Immature natural killer cell (primary cell): Measurements from ENCODE around the gene NR2F1-AS1. TPM values are rescaled to one million over a fixed set of nuclear protein-coding genes. Genes with fewer than 3 reads are reported as not detected.

ENCODE experiments used
- DNase-seq, 3 donors: peaks; one replicate each; pipeline ENCODE4 v3.0.0; 2022; ENCODE audit warnings: mixed read lengths in 1 of 3
- H3K27ac Mint-ChIP-seq, 6 donors: one replicate each; pipeline ENCODE4 v1.8.0; 2020; ENCODE audit warnings: mixed read lengths in 6 of 6, mild to moderate bottlenecking in 5 of 6, inconsistent platforms in 4 of 6, moderate library complexity in 3 of 6
- H3K27me3 Mint-ChIP-seq, 3 donors: one replicate each; pipeline ENCODE4 v1.8.0; 2020 to 2021; ENCODE audit warnings: low read depth in 3 of 3, mild to moderate bottlenecking in 3 of 3, mixed read lengths in 3 of 3, moderate library complexity in 3 of 3, inconsistent platforms in 1 of 3
- H3K36me3 Mint-ChIP-seq, 3 donors: one replicate each; pipeline ENCODE4 v1.8.0; 2020; ENCODE audit warnings: mixed read lengths in 3 of 3, inconsistent platforms in 2 of 3, mild to moderate bottlenecking in 2 of 3
- H3K4me1 Mint-ChIP-seq, 2 donors: one replicate each; pipeline ENCODE4 v1.8.0; 2020; ENCODE audit warnings: inconsistent platforms in 2 of 2, mild to moderate bottlenecking in 2 of 2, mixed read lengths in 2 of 2, moderate library complexity in 1 of 2
- H3K4me3 Mint-ChIP-seq, 5 donors: one replicate each; pipeline ENCODE4 v1.8.0; 2020; ENCODE audit warnings: mild to moderate bottlenecking in 5 of 5, mixed read lengths in 5 of 5, inconsistent platforms in 3 of 5, moderate library complexity in 3 of 5
- H3K9me3 Mint-ChIP-seq, 6 donors: one replicate each; pipeline ENCODE4 v1.8.0; 2020; ENCODE audit warnings: mild to moderate bottlenecking in 6 of 6, mixed read lengths in 6 of 6, inconsistent platforms in 4 of 6, moderate library complexity in 3 of 6
- polyA plus RNA-seq, 3 donors: library from polyadenylated mRNA; unstranded; fragments of 300-500 nt; fragmentation: Illumina TruSeq; gene quantifications; one replicate each; pipeline ENCODE4 v1.2.3, GENCODE V29; 2021

The NR2F1-AS1 gene
- polyA plus RNA-seq, 3 donors from 2014 or later: not detected

DNA sequence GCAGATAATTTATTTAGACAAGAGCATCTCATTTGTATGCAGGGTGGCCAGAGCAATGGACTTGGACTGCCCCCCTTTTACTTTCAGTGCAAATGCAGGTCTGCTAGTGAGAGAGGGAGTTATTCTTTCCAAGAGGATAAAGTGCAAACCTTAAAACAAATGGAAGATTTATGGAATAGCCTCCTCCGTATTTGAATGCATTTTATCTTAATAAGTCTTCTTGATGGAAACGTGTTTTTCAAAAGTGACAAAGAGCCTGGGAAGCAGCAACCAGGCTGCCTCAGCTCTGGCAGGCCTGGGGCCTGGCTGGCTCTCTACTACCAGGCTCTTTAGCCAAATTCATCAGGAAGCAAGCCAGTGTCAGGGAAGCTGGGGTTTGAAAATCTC, 8.8 kb upstream of the NR2F1-AS1 start:
- peaks cover 31 to 69% (median 62%) of the 10 kb centered on the region in 3 donors for H3K27me3 Mint-ChIP-seq
- no peak for DNase-seq
- H3K27ac Mint-ChIP-seq: no peak overlapping the region
- peaks cover 0 to 7% (median 0%) of the 10 kb centered on the region in 6 donors for H3K9me3 Mint-ChIP-seq
- peaks cover 23 to 28% of the 10 kb centered on the region in 2 donors for H3K4me1 Mint-ChIP-seq
- H3K36me3 Mint-ChIP-seq: peaks cover 0 to 8% (median 4%) of the 10 kb centered on the region in 3 donors
- H3K4me3 Mint-ChIP-seq: no peak overlapping the region

DNA sequence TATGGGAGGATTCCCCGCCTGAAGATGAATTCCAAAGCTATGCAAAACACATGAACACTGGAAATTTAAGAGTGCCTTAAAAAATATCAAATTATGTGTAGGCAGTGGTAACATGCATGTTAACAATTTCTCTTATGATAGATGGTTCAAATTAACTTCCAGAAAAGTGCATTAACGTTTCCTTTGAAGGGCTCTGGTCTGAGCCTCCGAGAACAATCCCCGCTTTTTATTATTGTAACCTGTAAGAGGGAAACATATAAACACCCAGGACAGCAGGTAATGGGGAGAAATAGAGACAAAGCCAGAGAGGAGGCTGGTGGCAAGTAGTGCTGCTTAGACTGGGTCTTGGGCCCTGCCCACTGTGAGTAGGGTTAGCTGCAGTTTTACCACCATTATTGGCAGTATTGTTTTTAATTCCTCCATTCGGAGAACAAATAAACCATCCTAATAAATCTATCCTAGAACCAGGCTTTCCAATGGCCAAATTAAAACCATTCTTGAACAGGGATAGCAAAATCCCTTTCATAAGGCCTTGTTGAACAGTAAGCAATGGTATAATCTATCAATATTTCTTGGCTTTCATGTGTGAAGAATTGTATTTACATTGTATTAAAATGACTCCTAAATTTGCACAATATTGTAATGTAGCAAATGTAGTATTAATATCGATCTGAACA, 8.3 kb upstream of the NR2F1-AS1 start:
- peaks cover 23 to 28% of the 10 kb centered on the region in 2 donors for H3K4me1 Mint-ChIP-seq
- DNase-seq: no peak
- H3K27me3 Mint-ChIP-seq: peaks cover 30 to 64% (median 57%) of the 10 kb centered on the region in 3 donors
- H3K9me3 Mint-ChIP-seq: peaks cover 0 to 7% (median 0%) of the 10 kb centered on the region in 6 donors
- H3K36me3 Mint-ChIP-seq: peaks cover 0 to 8% (median 4%) of the 10 kb centered on the region in 3 donors
- H3K4me3 Mint-ChIP-seq: peak overlapping the region in 3 of 5 donors; percentile 8 to 64 (median 48)
- no peak overlapping the region for H3K27ac Mint-ChIP-seq

DNA sequence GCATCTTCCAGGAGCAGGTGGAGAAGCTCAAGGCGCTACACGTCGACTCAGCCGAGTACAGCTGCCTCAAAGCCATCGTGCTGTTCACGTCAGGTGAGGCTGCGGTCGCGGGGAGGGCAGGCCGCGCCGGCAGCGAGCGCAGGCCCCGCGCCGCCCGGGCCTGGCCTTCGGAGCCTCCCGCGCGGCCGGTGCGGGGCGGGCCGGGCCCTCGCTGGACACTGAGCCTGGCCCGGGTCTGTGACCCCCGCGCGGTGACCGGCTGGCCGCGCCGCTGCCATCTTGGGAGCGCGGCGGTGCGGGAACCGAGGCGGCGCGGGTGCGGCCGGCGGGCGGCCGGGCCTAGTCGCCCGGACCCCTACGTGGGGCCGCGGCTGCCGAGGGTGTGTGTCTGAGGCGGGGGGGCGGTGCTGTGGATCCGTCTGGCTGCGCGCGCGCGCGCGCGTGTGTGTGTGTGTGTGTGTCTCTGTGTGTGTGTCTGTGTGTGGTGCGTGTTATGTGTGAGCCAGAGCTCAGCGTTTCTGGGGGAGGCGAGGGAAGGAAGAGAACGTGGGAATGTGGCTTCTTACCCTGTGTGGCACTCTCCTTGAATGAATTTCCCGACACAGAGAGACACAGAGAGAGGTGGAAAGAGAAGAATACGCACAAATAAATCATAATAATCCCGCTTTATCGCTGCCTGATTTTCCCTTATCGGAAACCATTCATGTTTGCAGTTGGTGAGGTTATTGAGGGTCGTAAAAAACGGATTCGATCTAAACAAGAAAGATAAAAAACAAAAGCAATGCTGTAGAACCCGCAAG, 7.5 kb upstream of the NR2F1-AS1 start:
- Mint-ChIP-seq H3K27me3 (peaks cover 30 to 60% (median 50%) of the 10 kb centered on the region in 3 donors), H3K36me3 (peaks cover 0 to 8% (median 4%) of the 10 kb centered on the region in 3 donors), H3K27ac (no peak overlapping the region), H3K9me3 (peaks cover 0 to 7% (median 0%) of the 10 kb centered on the region in 6 donors), H3K4me3 (peak overlapping the region in 4 of 5 donors; percentile 8 to 64 (median 52)), H3K4me1 (peaks cover 26 to 28% of the 10 kb centered on the region in 2 donors)
- no peak for DNase-seq

DNA sequence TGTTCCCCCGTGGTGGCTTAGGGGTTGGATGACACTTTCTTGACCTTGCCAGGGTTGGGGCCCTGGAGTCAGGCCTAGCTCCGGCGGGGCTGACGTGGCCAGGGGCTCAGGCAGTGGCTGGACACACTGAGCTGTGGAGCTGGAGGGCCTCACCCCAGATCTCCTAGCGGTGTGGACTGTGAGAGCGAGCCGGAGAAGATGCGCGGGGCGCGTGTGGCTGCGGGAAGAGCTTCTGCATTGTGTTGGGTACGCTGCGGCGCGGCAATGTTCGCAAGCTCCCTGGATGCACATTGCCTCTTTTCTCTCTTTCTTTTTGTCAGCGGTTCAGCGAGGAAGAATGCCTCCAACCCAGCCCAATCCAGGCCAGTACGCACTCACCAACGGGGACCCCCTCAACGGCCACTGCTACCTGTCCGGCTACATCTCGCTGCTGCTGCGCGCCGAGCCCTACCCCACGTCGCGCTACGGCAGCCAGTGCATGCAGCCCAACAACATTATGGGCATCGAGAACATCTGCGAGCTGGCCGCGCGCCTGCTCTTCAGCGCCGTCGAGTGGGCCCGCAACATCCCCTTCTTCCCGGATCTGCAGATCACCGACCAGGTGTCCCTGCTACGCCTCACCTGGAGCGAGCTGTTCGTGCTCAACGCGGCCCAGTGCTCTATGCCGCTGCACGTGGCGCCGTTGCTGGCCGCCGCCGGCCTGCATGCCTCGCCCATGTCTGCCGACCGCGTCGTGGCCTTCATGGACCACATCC, 6.8 kb upstream of the NR2F1-AS1 start:
- no peak for DNase-seq
- Mint-ChIP-seq H3K27me3 (peaks cover 30 to 57% (median 50%) of the 10 kb centered on the region in 3 donors), H3K27ac (no peak overlapping the region), H3K36me3 (peaks cover 0 to 8% (median 4%) of the 10 kb centered on the region in 3 donors), H3K9me3 (peaks cover 0 to 7% (median 0%) of the 10 kb centered on the region in 6 donors), H3K4me1 (peaks cover 27 to 28% of the 10 kb centered on the region in 2 donors), H3K4me3 (peak overlapping the region in 4 of 5 donors; percentile 22 to 60 (median 40))

DNA sequence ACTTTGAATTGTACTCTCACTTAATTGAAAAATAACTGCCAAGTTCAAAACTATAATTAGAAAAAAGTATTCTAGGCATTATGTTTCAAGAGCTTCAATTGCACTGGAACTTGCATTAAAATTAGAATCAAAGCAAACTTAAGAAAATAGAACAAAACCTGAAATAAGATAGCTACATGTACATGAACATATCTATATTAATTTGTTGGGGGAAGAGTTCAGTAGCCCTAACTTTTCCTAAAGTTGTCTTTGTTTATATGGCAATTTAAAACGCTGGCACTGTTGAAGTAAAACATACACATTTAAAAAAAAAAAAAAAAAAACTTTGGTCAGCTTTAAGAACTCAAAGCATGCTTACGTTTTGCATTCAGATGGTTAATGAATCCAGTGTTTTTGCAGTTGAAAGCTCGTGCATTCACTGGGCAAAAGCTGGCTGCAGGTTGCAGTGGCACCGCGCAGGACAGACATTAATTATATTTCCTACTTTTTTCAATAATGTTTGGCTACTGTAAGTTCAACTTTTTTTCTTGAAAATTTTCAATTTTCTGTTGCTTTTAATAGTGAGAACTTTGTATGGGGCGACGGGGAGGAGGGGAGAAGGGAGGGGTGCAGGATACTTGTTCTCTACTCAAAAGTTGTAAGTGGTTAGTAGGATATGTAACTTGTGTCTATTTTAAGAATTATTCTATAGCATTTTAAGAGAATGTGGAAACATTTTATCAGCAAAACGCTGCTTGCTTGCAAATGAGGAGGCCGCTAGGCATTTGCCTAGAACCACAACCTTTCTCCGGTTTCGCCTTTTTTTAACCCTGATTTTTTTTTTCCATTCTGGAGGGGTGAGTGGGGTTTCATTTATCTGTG, 5.9 kb upstream of the NR2F1-AS1 start:
- no peak for DNase-seq
- H3K4me1 Mint-ChIP-seq: peaks cover 27 to 28% of the 10 kb centered on the region in 2 donors
- H3K27me3 Mint-ChIP-seq: peaks cover 30 to 52% (median 47%) of the 10 kb centered on the region in 3 donors
- peaks cover 0 to 7% (median 0%) of the 10 kb centered on the region in 6 donors for H3K9me3 Mint-ChIP-seq
- H3K27ac Mint-ChIP-seq: no peak overlapping the region
- H3K36me3 Mint-ChIP-seq: peaks cover 0 to 8% (median 4%) of the 10 kb centered on the region in 3 donors
- H3K4me3 Mint-ChIP-seq: peak overlapping the region in 2 of 5 donors; percentile 22 to 60

DNA sequence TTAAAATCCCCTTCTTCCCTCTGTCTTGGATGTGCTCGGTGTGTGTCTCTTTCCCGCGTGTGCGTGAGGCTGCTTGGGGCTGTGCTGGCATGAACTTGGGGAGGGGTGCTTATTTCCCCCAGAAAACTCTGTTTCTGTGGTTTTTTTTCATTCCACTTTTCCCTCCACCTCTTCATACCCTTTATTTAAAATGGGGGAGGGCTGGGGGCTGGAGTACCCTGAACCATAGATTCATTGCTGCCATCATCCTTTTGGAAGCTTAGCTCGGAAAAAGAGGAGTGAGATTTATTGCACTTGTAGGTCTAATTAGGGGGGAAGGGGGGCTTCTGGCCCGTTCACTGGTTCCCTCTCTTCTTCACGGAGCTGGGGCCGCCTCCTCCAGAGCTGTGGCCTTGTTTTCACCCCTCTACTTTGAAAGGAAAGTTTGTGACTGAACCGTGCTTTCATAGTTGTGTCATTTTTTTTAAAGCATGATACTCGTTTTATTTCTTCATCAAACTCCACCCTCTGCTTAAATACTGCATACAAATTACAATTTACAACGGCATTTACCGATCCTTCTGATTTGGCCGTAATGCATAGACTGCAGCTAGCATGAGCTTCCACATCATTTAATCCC, 4.9 kb upstream of the NR2F1-AS1 start:
- Mint-ChIP-seq H3K9me3 (peaks cover 0 to 7% (median 0%) of the 10 kb centered on the region in 6 donors), H3K4me3 (peak overlapping the region; percentile 53 to 81 (median 75)), H3K4me1 (peaks cover 28 to 31% of the 10 kb centered on the region in 2 donors), H3K27ac (no peak overlapping the region), H3K27me3 (peaks cover 30 to 43% (median 40%) of the 10 kb centered on the region in 3 donors), H3K36me3 (peaks cover 0 to 5% (median 4%) of the 10 kb centered on the region in 3 donors)
- no peak for DNase-seq

DNA sequence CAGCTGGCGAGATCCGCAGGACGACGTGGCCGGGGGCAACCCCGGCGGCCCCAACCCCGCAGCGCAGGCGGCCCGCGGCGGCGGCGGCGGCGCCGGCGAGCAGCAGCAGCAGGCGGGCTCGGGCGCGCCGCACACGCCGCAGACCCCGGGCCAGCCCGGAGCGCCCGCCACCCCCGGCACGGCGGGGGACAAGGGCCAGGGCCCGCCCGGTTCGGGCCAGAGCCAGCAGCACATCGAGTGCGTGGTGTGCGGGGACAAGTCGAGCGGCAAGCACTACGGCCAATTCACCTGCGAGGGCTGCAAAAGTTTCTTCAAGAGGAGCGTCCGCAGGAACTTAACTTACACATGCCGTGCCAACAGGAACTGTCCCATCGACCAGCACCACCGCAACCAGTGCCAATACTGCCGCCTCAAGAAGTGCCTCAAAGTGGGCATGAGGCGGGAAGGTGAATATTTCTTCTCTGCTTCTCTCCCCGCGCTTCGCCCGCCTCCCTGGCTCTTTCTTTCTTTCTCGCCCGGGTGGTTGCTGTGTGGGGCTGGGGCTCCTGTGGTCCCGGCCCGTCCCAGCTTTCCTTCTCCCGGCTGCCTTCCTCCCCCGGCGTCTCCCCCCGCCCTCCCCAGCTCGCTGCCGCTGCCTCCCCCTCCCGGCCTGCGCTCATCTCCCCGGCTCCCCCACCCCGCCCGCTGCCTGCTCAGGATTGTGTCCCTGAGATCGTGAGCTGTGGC, 4.2 kb upstream of the NR2F1-AS1 start:
- peaks cover 0 to 5% (median 4%) of the 10 kb centered on the region in 3 donors for H3K36me3 Mint-ChIP-seq
- DNase-seq: no peak
- H3K9me3 Mint-ChIP-seq: peaks cover 0 to 9% (median 0%) of the 10 kb centered on the region in 6 donors
- H3K4me3 Mint-ChIP-seq: peak overlapping the region; percentile 53 to 81 (median 75)
- H3K27ac Mint-ChIP-seq: no peak overlapping the region
- peaks cover 35 to 38% of the 10 kb centered on the region in 2 donors for H3K4me1 Mint-ChIP-seq
- H3K27me3 Mint-ChIP-seq: peaks cover 28 to 41% (median 38%) of the 10 kb centered on the region in 3 donors

DNA sequence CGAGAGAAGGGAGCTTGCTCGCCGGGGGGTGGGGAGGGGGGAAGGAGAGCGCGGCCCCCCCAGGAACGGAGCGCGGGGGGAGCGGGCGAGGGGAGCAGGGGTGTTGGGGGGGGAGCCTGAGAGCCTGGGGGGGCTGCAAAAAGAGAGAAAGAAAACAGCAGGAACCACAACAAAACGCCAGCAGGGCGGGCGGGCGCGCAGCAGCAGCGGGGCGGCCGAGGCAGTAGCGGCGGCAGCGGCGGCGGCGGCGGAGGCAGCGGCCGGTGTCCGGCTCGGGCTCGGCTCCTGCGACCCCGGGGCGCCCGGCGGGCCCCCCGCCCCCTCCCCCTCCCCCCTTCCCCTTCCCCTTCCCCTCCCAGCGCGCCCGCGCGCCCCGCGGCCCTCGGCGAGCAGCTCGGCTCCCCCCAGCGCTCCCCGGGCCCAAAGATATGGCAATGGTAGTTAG, 3.6 kb upstream of the NR2F1-AS1 start:
- H3K4me1 Mint-ChIP-seq: peaks cover 39 to 41% of the 10 kb centered on the region in 2 donors
- H3K27ac Mint-ChIP-seq: no peak overlapping the region
- H3K36me3 Mint-ChIP-seq: peaks cover 0 to 5% (median 4%) of the 10 kb centered on the region in 3 donors
- peak overlapping the region in 4 of 5 donors; percentile 18 to 54 (median 19) for H3K4me3 Mint-ChIP-seq
- H3K9me3 Mint-ChIP-seq: peaks cover 0 to 9% (median 0%) of the 10 kb centered on the region in 6 donors
- DNase-seq: no peak
- H3K27me3 Mint-ChIP-seq: peaks cover 27 to 41% (median 35%) of the 10 kb centered on the region in 3 donors

DNA sequence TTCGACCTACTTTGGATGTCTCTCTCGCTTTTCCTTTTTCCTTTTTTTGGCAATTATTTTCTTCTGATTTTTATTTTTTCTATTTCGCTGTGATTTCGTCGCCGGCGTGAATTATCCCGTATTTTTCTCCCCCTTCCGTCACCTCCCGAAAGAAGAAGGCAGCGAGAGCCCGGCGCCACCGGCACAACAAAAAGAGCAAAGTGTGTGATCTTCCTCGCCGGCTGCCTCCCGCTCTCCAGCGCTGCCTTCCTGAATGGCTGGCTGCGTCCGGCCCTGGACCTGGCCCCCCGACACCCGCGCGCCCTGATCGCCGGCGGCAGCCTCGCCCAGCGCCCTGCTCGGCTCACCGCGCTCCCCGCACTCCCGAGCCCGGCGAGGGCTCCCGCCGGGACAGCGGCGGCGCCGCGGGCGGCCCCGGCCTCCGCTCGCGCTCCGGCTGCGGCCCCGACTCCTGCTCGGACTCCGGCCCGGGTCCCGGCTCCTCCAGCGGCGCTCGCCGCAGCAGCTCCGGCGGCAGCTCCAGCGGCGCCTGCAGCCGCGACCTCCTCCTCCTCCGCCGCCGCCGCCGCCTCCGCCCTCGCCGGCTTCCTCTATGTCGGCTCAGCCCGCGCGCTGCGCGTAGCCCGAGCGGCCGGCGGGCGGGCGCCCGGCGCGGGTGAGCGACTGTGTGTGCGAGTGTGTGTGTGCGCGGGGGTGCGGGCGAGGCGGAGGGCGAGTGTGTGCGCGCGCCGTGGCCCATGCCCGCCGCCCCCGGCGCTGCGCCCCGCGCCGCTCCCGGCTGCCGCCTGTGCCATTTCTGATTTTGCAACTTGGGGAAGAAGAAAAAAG, 3.0 kb upstream of the NR2F1-AS1 start:
- peaks cover 37 to 40% of the 10 kb centered on the region in 2 donors for H3K4me1 Mint-ChIP-seq
- H3K9me3 Mint-ChIP-seq: peaks cover 0 to 9% (median 0%) of the 10 kb centered on the region in 6 donors
- peak in 1 of 3 donors; percentile 38 for DNase-seq
- H3K27ac Mint-ChIP-seq: no peak overlapping the region
- H3K36me3 Mint-ChIP-seq: peaks cover 0 to 4% (median 3%) of the 10 kb centered on the region in 3 donors
- H3K4me3 Mint-ChIP-seq: peak overlapping the region in 4 of 5 donors; percentile 18 to 61 (median 37)
- peaks cover 24 to 36% (median 30%) of the 10 kb centered on the region in 3 donors for H3K27me3 Mint-ChIP-seq

DNA sequence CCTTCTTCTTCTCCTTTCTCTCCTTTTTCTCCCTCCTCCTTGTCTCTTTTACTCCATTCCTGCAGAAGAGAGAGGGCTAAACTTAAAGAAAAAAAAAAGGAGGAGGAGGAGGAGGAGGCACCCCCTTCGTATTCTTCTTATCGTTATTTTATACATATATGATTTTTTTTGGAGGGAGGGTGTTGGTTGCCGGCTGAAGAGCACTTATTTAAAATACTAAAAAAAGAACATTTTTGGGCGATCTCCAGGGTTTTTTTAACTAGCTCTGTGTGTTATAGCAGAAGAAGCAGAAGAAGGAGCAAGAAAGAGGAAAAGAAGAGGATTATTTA, 2.4 kb upstream of the NR2F1-AS1 start:
- no peak overlapping the region for H3K27ac Mint-ChIP-seq
- peaks cover 0 to 8% (median 0%) of the 10 kb centered on the region in 6 donors for H3K9me3 Mint-ChIP-seq
- peaks cover 20 to 36% (median 29%) of the 10 kb centered on the region in 3 donors for H3K27me3 Mint-ChIP-seq
- peak overlapping the region in 1 of 5 donors; percentile 61 for H3K4me3 Mint-ChIP-seq
- peaks cover 0 to 4% (median 0%) of the 10 kb centered on the region in 3 donors for H3K36me3 Mint-ChIP-seq
- H3K4me1 Mint-ChIP-seq: peaks cover 38 to 40% of the 10 kb centered on the region in 2 donors
- DNase-seq: no peak
